Measurements from ENCODE around the gene WDR45B. TPM values are rescaled to one million over a fixed set of nuclear protein-coding genes. Genes with fewer than 3 reads are reported as not detected.

Gene WDR45B
- total RNA-seq, 1 experiment from 2014 or later = 110 TPM

- peaks cover 43% of the 10 kb centered on the region for H3K36me3 ChIP-seq
- H3K9me3 ChIP-seq = no peaks in the 10 kb centered on the region
- no peaks in the 10 kb centered on the region for H3K27me3 ChIP-seq
- no peak for DNase-seq
- no peak overlapping the region for H3K4me3 ChIP-seq
These were observed 82.7 kb downstream of the WDR45B start for GRCh38 chr17:82565551-82565950.

Other genes with a start within 250 kb of the WDR45B start
- gene HEXD, start 230.1 kb downstream of the WDR45B start, total RNA-seq (2014; rRNA removed; shearing (Covaris generic); ENCODE audit: low replicate concordance) = 12.1 and 15.3 TPM in 2 replicates
- 21.2 and 33.7 TPM in 2 replicates for gene OGFOD3, start 229.9 kb downstream of the WDR45B start, total RNA-seq (2014; rRNA removed; shearing (Covaris generic); ENCODE audit: low replicate concordance)
- gene CYBC1, start 197.7 kb downstream of the WDR45B start, total RNA-seq (2014; rRNA removed; shearing (Covaris generic); ENCODE audit: low replicate concordance) = 71.0 and 84.5 TPM in 2 replicates
- gene NARF, start 189.7 kb downstream of the WDR45B start, total RNA-seq (2014; rRNA removed; shearing (Covaris generic); ENCODE audit: low replicate concordance) = 15.8 and 33.7 TPM in 2 replicates
- gene FOXK2, start 128.7 kb downstream of the WDR45B start, total RNA-seq (2014; rRNA removed; shearing (Covaris generic); ENCODE audit: low replicate concordance) = 42.6 and 48.5 TPM in 2 replicates
- gene RAB40B, start 50.3 kb upstream of the WDR45B start, total RNA-seq (2014; rRNA removed; shearing (Covaris generic); ENCODE audit: low replicate concordance) = 11.1 and 11.6 TPM in 2 replicates
- gene FN3KRP, start 68.3 kb upstream of the WDR45B start, total RNA-seq (2014; rRNA removed; shearing (Covaris generic); ENCODE audit: low replicate concordance) = 33.8 and 60.9 TPM in 2 replicates
- not detected in 2 replicates for gene FN3K, start 87.2 kb upstream of the WDR45B start, total RNA-seq (2014; rRNA removed; shearing (Covaris generic); ENCODE audit: low replicate concordance)
- 45.7 and 73.6 TPM in 2 replicates for gene TBCD, start 103.6 kb upstream of the WDR45B start, total RNA-seq (2014; rRNA removed; shearing (Covaris generic); ENCODE audit: low replicate concordance)
- gene ZNF750, start 191.6 kb upstream of the WDR45B start, total RNA-seq (2014; rRNA removed; shearing (Covaris generic); ENCODE audit: low replicate concordance) = not detected in 2 replicates